NOMO-1 treated with dmso at 0.1 percent for 144 hours (cell line): ENCODE data around the gene ESAM.

Source experiments
- DNase-seq: peaks from one replicate; lab custom pipeline; 2025; ENCODE audit not compliant: unreplicated experiment; lab: John Stamatoyannopoulos, UW

Gene ESAM

GRCh38 chr11:124753624-124754023 is 8.5 kb downstream of the ESAM start:
- DNase-seq, result no peak

- DNase-seq, result no peak
Observed at GRCh38 chr11:124753205-124753604, 8.9 kb downstream of the ESAM start.

GRCh38 chr11:124752471-124753102 is 9.5 kb downstream of the ESAM start:
- DNase-seq, result no peak

GRCh38 chr11:124751741-124752470 is 10.2 kb downstream of the ESAM start, which contains the start of gene VSIG2:
Gene VSIG2 (minus strand): TSS chr11:124752255. CDS start chr11:124752137, 118 bp downstream.
- no peak for DNase-seq

GRCh38 chr11:124751391-124751740 is 10.7 kb downstream of the ESAM start:
- no peak for DNase-seq

GRCh38 chr11:124749912-124750311 is 12.2 kb downstream of the ESAM start:
- no peak for DNase-seq

GRCh38 chr11:124748481-124749343 is 13.4 kb downstream of the ESAM start:
- DNase-seq, result no peak

GRCh38 chr11:124748100-124748418 is 14.0 kb downstream of the ESAM start:
- DNase-seq, result no peak

GRCh38 chr11:124747406-124748099 is 14.5 kb downstream of the ESAM start:
- DNase-seq, result no peak

GRCh38 chr11:124746621-124747243 is 15.4 kb downstream of the ESAM start:
- DNase-seq, result no peak

- no peak for DNase-seq
Observed at GRCh38 chr11:124745835-124746620, 16.1 kb downstream of the ESAM start.

GRCh38 chr11:124745270-124745834 is 16.7 kb downstream of the ESAM start:
- DNase-seq, result no peak

- no peak for DNase-seq
Observed at GRCh38 chr11:124743050-124743449, 19.0 kb downstream of the ESAM start.

- no peak for DNase-seq
Observed at GRCh38 chr11:124742555-124742954, 19.5 kb downstream of the ESAM start.

- peak; percentile 28 for DNase-seq
Observed at GRCh38 chr11:124740277-124740882, 21.7 kb downstream of the ESAM start.

- DNase-seq, result peak; percentile 87
Observed at GRCh38 chr11:124739479-124740276, 22.4 kb downstream of the ESAM start, which contains the start of gene NRGN. Gene NRGN (plus strand): TSS chr11:124739942. CDS start chr11:124740085, 143 bp downstream.

- no peak for DNase-seq
Observed at GRCh38 chr11:124738713-124739478, 23.2 kb downstream of the ESAM start.
